ENCODE measurements around the gene IP6K3. TPM values are rescaled to one million over a fixed set of nuclear protein-coding genes. Genes with fewer than 3 reads are reported as not detected.

IP6K3 gene
- polyA plus RNA-seq, 3 donors from 2014 or later: not detected

DNA sequence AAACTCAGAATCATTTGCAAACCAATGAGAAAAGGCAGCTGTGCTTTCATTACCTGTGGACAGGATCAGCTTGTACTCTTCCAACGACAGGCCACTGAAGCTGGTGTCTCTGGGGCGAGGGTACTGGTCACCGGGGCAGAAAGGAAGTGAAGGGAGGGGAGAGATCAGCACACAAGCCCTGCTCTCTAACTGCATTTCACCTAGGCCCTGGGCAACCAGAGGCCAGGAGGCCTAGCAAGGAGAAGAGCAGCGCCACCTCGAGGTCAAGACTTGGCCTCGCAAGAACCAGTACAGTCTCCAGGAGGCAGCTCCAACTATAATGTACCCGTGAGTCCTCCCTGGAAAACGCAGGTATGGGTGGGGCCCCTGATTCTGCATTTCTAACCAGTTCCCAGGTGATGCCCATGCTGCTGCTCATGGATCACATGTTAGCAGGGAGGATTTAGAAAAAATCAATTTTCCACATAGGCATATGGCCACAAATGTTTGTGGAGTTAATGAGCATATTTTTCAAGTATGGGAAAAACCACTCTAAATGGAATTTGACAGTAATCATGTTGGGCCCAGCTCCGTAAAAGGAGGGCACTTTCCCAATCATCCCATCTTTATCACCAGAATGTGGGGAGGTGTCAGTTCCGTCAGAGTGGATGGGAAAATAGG is 46.2 kb downstream of the IP6K3 start:
- DNase-seq: peak; percentile 63 to 72 (median 68)
- Mint-ChIP-seq H3K9me3 (no peaks in the 10 kb centered on the region), H3K27ac (peak overlapping the region; percentile 49 to 89 (median 82)), H3K27me3 (ENCODE audit: low read depth in 3 of 3) (no peaks in the 10 kb centered on the region), H3K4me3 (no peak overlapping the region), H3K36me3 (peaks cover 0 to 15% (median 10%) of the 10 kb centered on the region in 3 donors), H3K4me1 (peaks cover 23 to 26% of the 10 kb centered on the region in 2 donors)

DNA sequence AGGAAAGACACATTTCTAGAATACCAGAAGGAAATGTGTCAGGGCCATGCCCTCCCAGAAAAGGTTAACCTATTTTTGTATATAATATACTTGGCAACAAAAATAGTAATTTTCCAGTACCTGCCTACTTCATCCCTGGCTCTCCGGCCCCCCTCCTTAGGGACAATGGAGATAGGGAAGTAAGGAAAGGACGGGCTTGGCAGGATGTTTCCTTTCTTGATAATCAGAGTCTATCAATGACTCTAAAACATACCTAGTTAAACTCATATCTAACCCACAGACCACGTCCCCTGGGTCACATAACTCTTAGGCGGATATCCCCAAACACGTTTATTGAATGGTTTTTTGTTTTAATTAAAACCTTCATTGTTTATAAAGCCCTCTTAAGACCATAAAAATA is 47.0 kb downstream of the IP6K3 start:
- peak overlapping the region in 3 of 6 donors; percentile 84 to 89 (median 89) for H3K27ac Mint-ChIP-seq
- peaks cover 0 to under 1% (median 0%) of the 10 kb centered on the region in 3 donors for H3K27me3 Mint-ChIP-seq (ENCODE audit: low read depth in 3 of 3)

DNA sequence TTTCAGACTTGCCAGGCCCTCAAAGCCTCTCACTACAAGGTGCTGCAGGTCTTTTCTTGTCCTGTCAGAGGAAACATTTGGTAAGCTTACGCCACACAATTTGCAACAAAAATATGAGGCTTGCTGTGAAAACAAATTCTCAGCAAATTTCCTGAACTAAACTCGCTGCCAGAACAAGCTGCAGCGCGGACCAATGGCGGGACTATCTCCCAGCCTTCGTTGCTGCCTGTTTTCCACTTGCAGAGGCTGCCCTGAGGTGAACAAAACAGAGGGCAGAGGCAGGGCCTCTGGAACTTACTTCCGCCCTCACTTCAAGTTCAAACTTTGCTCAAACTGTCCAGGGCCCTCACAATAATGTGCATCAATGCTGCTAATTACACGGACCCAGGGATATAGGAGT is 47.6 kb downstream of the IP6K3 start:
- Mint-ChIP-seq H3K9me3 (no peaks in the 10 kb centered on the region), H3K4me3 (no peak overlapping the region), H3K27ac (peak overlapping the region in 3 of 6 donors; percentile 12 to 66 (median 31)), H3K36me3 (peaks cover 4 to 21% (median 10%) of the 10 kb centered on the region in 3 donors), H3K27me3 (ENCODE audit: low read depth in 3 of 3) (peaks cover 0 to 7% (median under 1%) of the 10 kb centered on the region in 3 donors), H3K4me1 (peaks cover 37 to 38% of the 10 kb centered on the region in 2 donors)
- DNase-seq: no peak

More for the DNA sequence above, 47.0 kb downstream of the IP6K3 start:
- Mint-ChIP-seq H3K4me3 (no peak overlapping the region), H3K9me3 (no peaks in the 10 kb centered on the region), H3K4me1 (peaks cover 31% of the 10 kb centered on the region in 2 donors), H3K36me3 (peaks cover 0 to 15% (median 10%) of the 10 kb centered on the region in 3 donors)
- no peak for DNase-seq

DNA sequence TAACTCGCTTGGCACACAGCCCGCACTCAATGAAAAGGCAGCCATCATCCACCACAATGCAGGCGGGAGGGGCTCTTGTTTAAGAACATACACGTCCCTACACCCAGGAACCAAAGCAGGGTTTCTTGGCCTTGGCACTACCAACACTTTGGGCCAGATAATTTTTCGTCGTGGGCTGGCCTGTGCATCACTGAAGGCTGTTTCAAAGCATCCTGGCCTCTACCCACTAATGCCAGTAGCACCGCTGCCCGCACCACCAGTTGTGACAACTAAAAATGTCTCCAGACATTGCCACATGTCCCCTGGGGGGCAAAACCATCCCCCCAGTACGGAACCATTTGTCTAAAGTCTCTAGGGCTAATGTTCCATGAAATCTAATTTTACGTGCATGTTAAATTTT is 48.2 kb downstream of the IP6K3 start:
- DNase-seq: no peak
- Mint-ChIP-seq H3K36me3 (peaks cover 7 to 24% (median 7%) of the 10 kb centered on the region in 3 donors), H3K27ac (peak overlapping the region in 3 of 6 donors; percentile 28 to 78 (median 44)), H3K4me3 (no peak overlapping the region), H3K9me3 (no peaks in the 10 kb centered on the region), H3K4me1 (peaks cover 43 to 44% of the 10 kb centered on the region in 2 donors), H3K27me3 (ENCODE audit: low read depth in 3 of 3) (peaks cover 0 to 7% (median 3%) of the 10 kb centered on the region in 3 donors)

DNA sequence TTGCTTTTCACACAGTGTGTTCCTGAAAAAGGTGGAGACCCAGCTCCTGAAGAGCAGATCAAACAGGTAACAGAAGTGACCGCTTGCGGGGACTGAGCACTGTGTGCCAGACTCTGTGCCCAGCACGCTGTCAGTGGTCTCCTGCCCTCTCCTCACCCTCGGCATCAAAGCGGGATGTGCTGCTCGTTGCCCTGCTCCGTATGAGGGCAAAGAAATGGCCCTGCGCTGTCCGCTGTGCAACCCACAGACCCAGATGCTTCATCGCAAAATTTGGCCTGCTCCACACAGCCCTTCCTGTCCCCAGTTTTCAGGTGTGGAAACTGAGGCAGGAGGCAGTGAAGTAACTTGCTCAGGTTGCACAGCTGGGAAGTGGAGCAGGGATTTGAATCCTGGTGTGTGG is 48.9 kb downstream of the IP6K3 start:
- H3K27me3 Mint-ChIP-seq (ENCODE audit: low read depth in 3 of 3): peaks cover 0 to 7% (median 3%) of the 10 kb centered on the region in 3 donors
- DNase-seq: no peak
- peak overlapping the region in 5 of 6 donors; percentile 28 to 98 (median 97) for H3K27ac Mint-ChIP-seq
- H3K4me3 Mint-ChIP-seq: no peak overlapping the region
- peaks cover 6 to 25% (median 7%) of the 10 kb centered on the region in 3 donors for H3K36me3 Mint-ChIP-seq
- H3K4me1 Mint-ChIP-seq: peaks cover 50% of the 10 kb centered on the region in 2 donors
- no peaks in the 10 kb centered on the region for H3K9me3 Mint-ChIP-seq

DNA sequence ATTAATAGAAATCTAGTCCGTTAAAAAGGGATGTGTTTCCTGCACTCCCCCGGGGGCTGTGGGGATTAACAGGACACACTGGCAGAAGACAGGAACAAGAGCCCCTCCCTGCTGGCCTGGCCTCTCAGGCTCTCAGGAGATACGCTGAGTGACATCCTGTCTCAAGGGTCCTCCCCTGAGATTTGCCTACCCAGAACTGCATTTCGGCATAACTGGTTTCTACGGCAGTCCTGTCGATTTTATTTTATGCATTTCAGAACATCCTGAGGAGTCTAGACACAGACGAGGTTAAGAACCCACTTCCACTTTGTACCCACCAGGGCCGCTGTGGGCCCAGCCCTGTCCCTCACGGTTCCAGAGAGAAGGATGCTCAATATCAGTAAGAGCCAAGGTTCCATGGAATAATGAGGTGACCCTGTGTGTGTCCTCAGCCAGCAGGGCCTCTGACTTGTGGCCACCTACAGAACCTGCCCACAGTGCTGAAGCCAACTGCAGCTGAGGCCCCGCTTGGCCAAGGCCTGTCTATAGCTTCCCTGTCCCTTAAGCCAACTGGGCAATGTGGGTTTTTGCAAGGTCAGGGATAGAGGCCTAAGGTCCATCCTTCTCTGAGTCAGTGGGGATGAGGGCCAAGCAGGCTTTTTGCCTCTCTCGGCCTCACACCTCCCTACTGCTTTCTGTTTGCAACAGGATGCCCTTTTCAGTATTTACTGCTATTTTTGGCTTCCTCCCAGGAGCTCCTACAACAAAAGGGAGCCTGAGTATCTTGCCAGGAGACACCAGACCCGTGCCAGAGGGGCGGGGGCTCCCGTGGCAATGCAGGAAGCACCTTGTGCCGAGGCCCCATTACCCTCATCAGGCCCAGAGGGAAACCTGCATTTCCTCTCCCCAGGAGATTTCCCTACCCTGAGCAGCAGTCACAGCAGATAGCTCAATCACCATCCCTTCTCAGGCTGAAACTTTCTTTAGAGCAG is 49.9 kb downstream of the IP6K3 start:
- peaks cover 12 to 30% (median 12%) of the 10 kb centered on the region in 3 donors for H3K36me3 Mint-ChIP-seq
- no peaks in the 10 kb centered on the region for H3K9me3 Mint-ChIP-seq
- peak overlapping the region in 4 of 5 donors; percentile 17 to 35 (median 28) for H3K4me3 Mint-ChIP-seq
- peak in 2 of 3 donors; percentile 24 to 33 for DNase-seq
- H3K27me3 Mint-ChIP-seq (ENCODE audit: low read depth in 3 of 3): peaks cover 0 to 9% (median 3%) of the 10 kb centered on the region in 3 donors
- H3K4me1 Mint-ChIP-seq: peaks cover 59 to 60% of the 10 kb centered on the region in 2 donors
- H3K27ac Mint-ChIP-seq: peak overlapping the region; percentile 95 to 98 (median 97)

DNA sequence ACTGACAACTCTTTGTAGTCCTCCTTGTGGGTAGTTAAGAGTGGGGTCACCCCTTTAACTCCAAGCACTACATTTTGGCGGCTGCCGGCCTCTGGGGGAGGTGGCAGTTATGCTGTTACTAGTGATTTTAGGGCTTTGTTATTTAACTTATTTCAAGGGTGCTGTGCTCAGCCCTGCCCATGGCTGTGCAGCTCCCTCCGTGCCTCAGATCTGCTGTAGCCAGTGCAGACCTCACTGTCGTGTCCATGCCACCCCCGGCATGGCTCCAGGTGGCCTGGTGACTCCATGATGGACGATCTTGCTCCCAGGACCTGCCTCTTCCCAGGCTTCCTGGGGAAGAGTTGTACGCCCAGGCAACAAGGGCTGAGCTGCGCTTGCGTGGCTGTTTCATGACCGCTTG is 50.6 kb downstream of the IP6K3 start:
- Mint-ChIP-seq H3K27me3 (ENCODE audit: low read depth in 3 of 3) (peaks cover 0 to 9% (median 3%) of the 10 kb centered on the region in 3 donors), H3K9me3 (no peaks in the 10 kb centered on the region), H3K27ac (peak overlapping the region; percentile 95 to 98 (median 97)), H3K4me3 (peak overlapping the region in 1 of 5 donors; percentile 27), H3K4me1 (peaks cover 59 to 65% of the 10 kb centered on the region in 2 donors), H3K36me3 (peaks cover 12 to 27% (median 12%) of the 10 kb centered on the region in 3 donors)
- no peak for DNase-seq

DNA sequence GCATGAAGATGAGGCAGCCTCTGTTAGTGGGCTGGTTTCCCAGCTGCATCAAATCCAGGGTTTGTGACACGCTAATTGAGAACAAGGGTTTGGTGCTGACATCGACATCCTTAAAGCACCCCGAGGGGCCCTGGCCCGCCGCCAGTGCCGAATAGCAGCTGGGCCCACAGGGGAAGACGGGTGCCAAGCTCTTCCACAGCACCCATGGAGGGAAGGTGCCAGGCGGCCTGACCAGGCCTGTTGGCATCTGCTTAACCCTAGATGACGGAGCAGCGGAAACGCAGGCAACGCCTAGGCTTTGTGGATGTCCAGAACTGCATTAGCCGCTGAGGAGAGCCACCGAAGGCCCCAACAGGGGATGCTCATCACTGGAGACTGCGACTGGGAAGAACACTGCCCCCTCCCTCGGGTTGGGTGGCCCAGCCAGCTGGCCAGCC is 51.2 kb downstream of the IP6K3 start:
- H3K27me3 Mint-ChIP-seq (ENCODE audit: low read depth in 3 of 3): peaks cover 0 to 9% (median 4%) of the 10 kb centered on the region in 3 donors
- peaks cover 12 to 27% (median 17%) of the 10 kb centered on the region in 3 donors for H3K36me3 Mint-ChIP-seq
- H3K4me1 Mint-ChIP-seq: peaks cover 58 to 64% of the 10 kb centered on the region in 2 donors
- no peak for DNase-seq
- H3K27ac Mint-ChIP-seq: peak overlapping the region; percentile 97 to 98 (median 97)
- no peaks in the 10 kb centered on the region for H3K9me3 Mint-ChIP-seq
- no peak overlapping the region for H3K4me3 Mint-ChIP-seq

DNA sequence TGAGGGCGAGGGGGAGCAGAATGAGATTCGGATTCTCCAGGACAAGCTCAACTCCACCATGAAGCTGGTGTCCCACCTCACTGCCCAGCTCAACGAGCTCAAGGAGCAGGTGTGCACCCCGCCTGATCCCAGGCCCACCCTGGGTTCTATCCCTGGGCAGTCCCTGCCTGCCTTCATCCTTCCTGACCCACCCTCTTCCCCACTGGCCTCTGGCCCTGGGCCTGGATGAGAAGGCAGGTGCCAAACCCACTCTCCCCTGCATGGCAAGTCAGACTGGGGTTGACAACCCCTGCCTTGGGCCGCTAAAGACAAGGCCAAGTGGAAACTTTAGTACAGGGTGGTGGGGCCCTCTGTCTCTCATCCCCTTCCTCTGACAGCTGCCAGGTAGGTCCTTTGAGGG is 51.7 kb downstream of the IP6K3 start:
- Mint-ChIP-seq H3K27ac (peak overlapping the region; percentile 97 to 98 (median 97)), H3K36me3 (peaks cover 12 to 27% (median 17%) of the 10 kb centered on the region in 3 donors), H3K9me3 (no peaks in the 10 kb centered on the region), H3K4me1 (peaks cover 53 to 60% of the 10 kb centered on the region in 2 donors), H3K27me3 (ENCODE audit: low read depth in 3 of 3) (peaks cover 0 to 9% (median 4%) of the 10 kb centered on the region in 3 donors), H3K4me3 (peak overlapping the region; percentile 28 to 78 (median 70))
- DNase-seq: no peak

DNA sequence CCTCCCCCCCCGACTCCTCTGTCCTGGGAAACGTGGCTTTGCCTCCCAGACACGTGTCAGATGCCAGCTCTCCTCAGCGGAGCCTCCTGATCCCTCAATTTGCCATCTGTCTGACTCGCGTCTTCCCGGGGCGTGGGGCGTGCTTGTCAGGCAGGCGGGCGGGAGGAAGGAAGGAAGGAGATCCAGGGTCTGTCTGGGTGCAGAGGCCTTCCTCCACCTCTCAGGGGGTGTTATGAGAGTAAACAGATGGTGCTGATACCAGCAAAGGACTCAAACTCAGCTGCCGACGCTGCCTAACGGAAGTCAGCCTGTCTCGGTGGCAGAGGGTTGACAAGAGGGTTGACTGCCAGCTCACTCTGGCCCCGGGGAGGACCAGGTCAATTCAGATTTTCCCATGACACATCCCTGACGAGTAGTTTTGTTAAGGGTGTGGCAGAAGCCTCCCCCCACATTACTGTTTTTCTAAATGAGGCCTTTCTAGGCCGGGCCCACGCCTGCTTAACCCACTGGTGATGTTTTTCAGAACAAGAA is 52.2 kb downstream of the IP6K3 start:
- peaks cover 52 to 59% of the 10 kb centered on the region in 2 donors for H3K4me1 Mint-ChIP-seq
- H3K27me3 Mint-ChIP-seq (ENCODE audit: low read depth in 3 of 3): peaks cover 0 to 9% (median 4%) of the 10 kb centered on the region in 3 donors
- H3K27ac Mint-ChIP-seq: peak overlapping the region; percentile 97 to 98 (median 97)
- DNase-seq: peak; percentile 68 to 78 (median 74)
- H3K36me3 Mint-ChIP-seq: peaks cover 16 to 32% (median 21%) of the 10 kb centered on the region in 3 donors
- H3K9me3 Mint-ChIP-seq: no peaks in the 10 kb centered on the region
- H3K4me3 Mint-ChIP-seq: peak overlapping the region; percentile 28 to 78 (median 70)

DNA sequence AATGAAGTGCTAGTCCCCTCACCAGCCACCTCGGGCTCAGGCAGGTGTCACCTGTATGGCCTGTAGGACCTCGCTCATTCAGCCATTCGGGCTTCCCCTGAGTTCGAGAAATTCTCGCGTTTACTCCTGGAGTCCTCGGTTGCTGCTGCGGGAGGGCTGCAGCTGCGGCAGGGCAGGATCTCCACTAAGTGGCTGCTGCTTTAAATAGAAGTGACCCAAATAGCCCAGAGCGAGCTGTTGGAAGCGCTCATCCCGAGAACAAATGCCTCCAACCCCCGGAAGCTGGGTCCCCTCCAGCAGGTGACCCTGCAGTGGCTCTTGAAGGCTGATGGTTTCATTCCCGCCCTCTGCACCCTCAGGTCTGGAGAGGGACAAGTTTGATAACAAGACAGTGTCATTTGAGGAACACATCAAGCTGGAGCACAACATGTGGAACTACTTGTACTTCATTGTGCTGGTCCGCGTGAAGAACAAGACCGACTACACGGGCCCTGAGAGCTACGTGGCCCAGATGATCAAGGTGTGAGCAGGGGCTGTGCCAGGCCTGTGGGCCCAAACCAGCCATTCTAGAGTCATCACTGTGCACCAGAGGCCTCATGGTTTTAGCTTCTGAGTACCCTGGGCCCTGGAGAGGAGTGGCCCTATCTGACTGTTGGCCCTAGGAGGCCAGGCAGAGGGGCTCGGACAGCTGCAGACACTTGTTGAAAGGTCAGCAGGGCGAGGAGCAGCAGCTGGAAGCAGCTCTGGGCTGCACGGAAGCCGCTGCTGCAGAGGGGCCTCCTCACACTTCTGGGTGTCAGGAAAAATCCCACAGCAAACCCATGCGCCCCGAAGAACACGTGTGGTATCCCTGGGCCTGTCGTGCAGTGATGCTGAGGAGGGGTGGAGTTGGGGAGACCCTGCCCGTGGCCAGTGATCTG is 53.3 kb downstream of the IP6K3 start:
- Mint-ChIP-seq H3K9me3 (no peaks in the 10 kb centered on the region), H3K27me3 (ENCODE audit: low read depth in 3 of 3) (peaks cover 0 to 9% (median 4%) of the 10 kb centered on the region in 3 donors), H3K4me1 (peaks cover 52 to 59% of the 10 kb centered on the region in 2 donors), H3K36me3 (peaks cover 20 to 36% (median 24%) of the 10 kb centered on the region in 3 donors), H3K4me3 (peak overlapping the region; percentile 28 to 78 (median 70)), H3K27ac (peak overlapping the region; percentile 97 to 98 (median 97))
- DNase-seq: no peak

DNA sequence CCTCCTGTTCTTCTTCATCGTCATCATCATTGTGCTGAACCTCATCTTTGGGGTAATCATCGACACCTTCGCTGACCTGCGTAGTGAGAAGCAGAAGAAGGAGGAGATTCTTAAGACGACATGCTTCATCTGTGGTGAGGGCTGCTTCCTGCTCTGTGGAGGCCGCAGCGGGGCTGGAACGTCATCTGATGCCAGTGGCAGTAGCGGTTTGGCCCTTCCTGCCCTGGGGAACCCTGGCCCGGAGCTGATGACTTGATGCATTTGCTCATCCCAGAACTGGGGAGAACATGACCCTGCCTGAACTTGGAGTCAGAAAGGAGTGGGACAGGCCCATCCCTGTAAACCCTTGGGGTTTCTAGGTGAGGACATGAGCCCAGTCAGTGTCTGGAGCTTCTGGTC is 53.9 kb downstream of the IP6K3 start:
- peak; percentile 86 to 87 (median 86) for DNase-seq
- no peaks in the 10 kb centered on the region for H3K9me3 Mint-ChIP-seq
- H3K27me3 Mint-ChIP-seq (ENCODE audit: low read depth in 3 of 3): peaks cover 0 to 9% (median 4%) of the 10 kb centered on the region in 3 donors
- H3K4me1 Mint-ChIP-seq: peaks cover 51 to 59% of the 10 kb centered on the region in 2 donors
- H3K36me3 Mint-ChIP-seq: peaks cover 20 to 36% (median 24%) of the 10 kb centered on the region in 3 donors
- H3K27ac Mint-ChIP-seq: peak overlapping the region; percentile 97 to 98 (median 97)
- H3K4me3 Mint-ChIP-seq: peak overlapping the region; percentile 22 to 73 (median 63)

All from immature natural killer cell (primary cell).